ENCODE data around the gene ACOT8. TPM values are rescaled to one million over a fixed set of nuclear protein-coding genes. Genes with fewer than 3 reads are reported as not detected.

Gene ACOT8
- total RNA-seq, 1 experiment from 2014 or later, result 19.5 TPM

GRCh38 chr20:45842169-45842812 lies 14.9 kb downstream of the ACOT8 start:
- Mint-ChIP-seq H3K4me3 (ENCODE audit: unreplicated experiment) (no peak overlapping the region), H3K9me3 (ENCODE audit: unreplicated experiment) (no peaks in the 10 kb centered on the region), H3K4me1 (ENCODE audit: insufficient read depth, unreplicated experiment) (no peaks in the 10 kb centered on the region), H3K27me3 (ENCODE audit: insufficient read depth, unreplicated experiment) (no peaks in the 10 kb centered on the region), H3K27ac (ENCODE audit: low read depth, unreplicated experiment) (peak overlapping the region; percentile 31), H3K36me3 (ENCODE audit: insufficient read depth, unreplicated experiment) (peaks cover 67% of the 10 kb centered on the region)
- intact Hi-C loops (cut with micrococcal nuclease), result no loop called here
- ChIA-PET POLR2A (interaction anchor here (0.9 to 1.6 kb wide), 7 partner anchors 7 to 246 kb away, joined by 3 to 8 read pairs (median 4); partner anchors contain the start of genes ACOT8, SNX21, ZSWIM1 and ZSWIM3), CTCF (interaction anchor here (0.7 to 2.0 kb wide), 3 partner anchors 14 to 405 kb away, joined by 3 to 6 read pairs (median 3); partner anchors contain the start of gene ACOT8)
- BruUV-seq (replicated peaks), result TSS peak; percentile 11
- no peak for DNase-seq (ENCODE audit: unreplicated experiment)
- TF ChIP-seq CTCF (IDR thresholded peaks at IDR 0.05; ENCODE audit: unreplicated experiment), result no peak

GRCh38 chr20:45841407-45842129 lies 15.6 kb downstream of the ACOT8 start:
- peaks cover 7% of the 10 kb centered on the region for H3K4me1 Mint-ChIP-seq (ENCODE audit: insufficient read depth, unreplicated experiment)
- H3K27ac Mint-ChIP-seq (ENCODE audit: low read depth, unreplicated experiment), result peak overlapping the region; percentile 31
- peaks cover 65% of the 10 kb centered on the region for H3K36me3 Mint-ChIP-seq (ENCODE audit: insufficient read depth, unreplicated experiment)
- DNase-seq (ENCODE audit: unreplicated experiment), result no peak
- intact Hi-C loops (cut with micrococcal nuclease), result no loop called here
- ChIA-PET POLR2A (interaction anchor here (0.9 to 1.6 kb wide), 7 partner anchors 8 to 93 kb away, joined by 3 to 8 read pairs (median 3); partner anchors contain the start of genes ACOT8, PCIF1, SNX21 and ZSWIM1), CTCF (interaction anchor here (0.5 to 1.1 kb wide), 2 partner anchors 15 to 1819 kb away, joined by 3 to 4 read pairs; partner anchors contain the start of gene ACOT8)
- BruUV-seq (replicated peaks), result no TSS peak
- H3K27me3 Mint-ChIP-seq (ENCODE audit: insufficient read depth, unreplicated experiment), result no peaks in the 10 kb centered on the region
- TF ChIP-seq CTCF (IDR thresholded peaks at IDR 0.05; ENCODE audit: unreplicated experiment), result no peak
- no peaks in the 10 kb centered on the region for H3K9me3 Mint-ChIP-seq (ENCODE audit: unreplicated experiment)
- no peak overlapping the region for H3K4me3 Mint-ChIP-seq (ENCODE audit: unreplicated experiment)

GRCh38 chr20:45840700-45841198 lies 16.4 kb downstream of the ACOT8 start:
- no peak overlapping the region for H3K4me3 Mint-ChIP-seq (ENCODE audit: unreplicated experiment)
- DNase-seq (ENCODE audit: unreplicated experiment), result no peak
- intact Hi-C loops (cut with micrococcal nuclease), result no loop called here
- BruUV-seq (replicated peaks), result no TSS peak
- no peak for TF ChIP-seq CTCF (IDR thresholded peaks at IDR 0.05; ENCODE audit: unreplicated experiment)
- peaks cover 64% of the 10 kb centered on the region for H3K36me3 Mint-ChIP-seq (ENCODE audit: insufficient read depth, unreplicated experiment)
- POLR2A ChIA-PET, result interaction anchor here (0.9 to 1.4 kb wide), 5 partner anchors 9 to 94 kb away, joined by 3 to 6 read pairs (median 3); partner anchors contain the start of genes ACOT8 and PCIF1
- H3K4me1 Mint-ChIP-seq (ENCODE audit: insufficient read depth, unreplicated experiment), result peaks cover 15% of the 10 kb centered on the region
- no peak overlapping the region for H3K27ac Mint-ChIP-seq (ENCODE audit: low read depth, unreplicated experiment)
- H3K9me3 Mint-ChIP-seq (ENCODE audit: unreplicated experiment), result no peaks in the 10 kb centered on the region
- H3K27me3 Mint-ChIP-seq (ENCODE audit: insufficient read depth, unreplicated experiment), result no peaks in the 10 kb centered on the region
- CTCF ChIA-PET, result interaction anchor here (0.5 kb wide), 1 partner anchor 1818 kb away, joined by 4 read pairs; no protein-coding TSS in a partner anchor

- intact Hi-C loops (cut with micrococcal nuclease), result loop anchor here (10.0 kb wide), 1 partner anchor 48 kb away; the partner anchor contains the start of genes SPATA25 and ZSWIM1
- CTCF ChIA-PET, result interaction anchor here (1.1 kb wide), 1 partner anchor 134 kb away, joined by 3 read pairs; no protein-coding TSS in a partner anchor
These were observed 20.4 kb downstream of the ACOT8 start for GRCh38 chr20:45836841-45837240.

More at GRCh38 chr20:45836841-45837240, 20.4 kb downstream of the ACOT8 start:
- Mint-ChIP-seq H3K36me3 (ENCODE audit: insufficient read depth, unreplicated experiment) (peaks cover 32% of the 10 kb centered on the region), H3K9me3 (ENCODE audit: unreplicated experiment) (no peaks in the 10 kb centered on the region), H3K4me1 (ENCODE audit: insufficient read depth, unreplicated experiment) (peaks cover 26% of the 10 kb centered on the region), H3K4me3 (ENCODE audit: unreplicated experiment) (no peak overlapping the region), H3K27ac (ENCODE audit: low read depth, unreplicated experiment) (peak overlapping the region; percentile 51), H3K27me3 (ENCODE audit: insufficient read depth, unreplicated experiment) (no peaks in the 10 kb centered on the region)
- no TSS peak for BruUV-seq (replicated peaks)
- POLR2A ChIA-PET, result interaction anchor here (1.0 to 1.5 kb wide), 2 partner anchors 19 to 135 kb away, joined by 4 to 8 read pairs; no protein-coding TSS in a partner anchor
- TF ChIP-seq CTCF (IDR thresholded peaks at IDR 0.05; ENCODE audit: unreplicated experiment), result no peak
- no peak for DNase-seq (ENCODE audit: unreplicated experiment)

Measured in MCF 10A (cell line).